K562 (cell line): ENCODE data around the gene PLXNA2. TPM values are rescaled to one million over a fixed set of nuclear protein-coding genes. Genes with fewer than 3 reads are reported as not detected.

Experiments used
- ATAC-seq: fragments of 200-7000 bp; cut with Tn5 transposase; 3 replicates; pipeline ENCODE4 v1.9.1; 2020; ENCODE audit warnings: moderate library complexity
- BruUV-seq: library from RNA; stranded (reverse); fragments of 400-500 nt; replicated peaks from 2 replicates; lab custom pipeline; 2021; lab: Mats Ljungman, UMichigan
- CTCF ChIA-PET: fragments of 300-600 bp; formaldehyde crosslinking; extraction: SDS; loops from one replicate; lab custom pipeline; 2021; ENCODE audit warnings: low intra/inter-chr PET ratio; lab: Yijun Ruan, JAX
- POLR2A ChIA-PET: fragments of 300-600, 350-650 bp; sonication (Branson Sonifier 250); formaldehyde crosslinking; extraction: SDS; loops from one replicate; lab custom pipeline; 2021; ENCODE audit warnings: antibody characterized with exemption, inconsistent platforms; lab: Yijun Ruan, JAX
- DNase-seq, 4 experiments: peaks; one replicate each; pipeline versions ENCODE4 v3.0.0 to v3.0.0-alpha.2; 2011 to 2018; ENCODE audit warnings: low spot score in 3 of 4, mixed read lengths in 3 of 4; ENCODE audit errors: extremely low read depth in 1 of 4
- FAIRE-seq: peaks from 2 replicates; lab custom pipeline; 2011; peaks lifted over from hg19 to GRCh38; lab: Jason Lieb, UNC
- H2AFZ ChIP-seq: 2 replicates; pipeline ENCODE4 v1.6.0; 2011; ENCODE audit warnings: low read depth, low read length, control low read depth, inconsistent platforms
- H3K27ac ChIP-seq: fragments of 200-600 bp; 3 replicates; pipeline ENCODE4 v1.8.0; 2011; ENCODE audit warnings: low read depth, mild to moderate bottlenecking, control low read depth, inconsistent platforms, low read length, moderate library complexity, mixed read lengths; ENCODE audit errors: extremely low read depth
- H3K27me3 ChIP-seq, 2 experiments: fragments of 300-600 bp in 1 of 2; 2 replicates in 1 of 2; 3 replicates in 1 of 2; pipeline versions ENCODE4 v1.6.0 to v1.8.0; 2011; ENCODE audit warnings: inconsistent platforms in 2 of 2, low read length in 2 of 2, mild to moderate bottlenecking in 1 of 2, mixed read lengths in 1 of 2, moderate library complexity in 1 of 2; ENCODE audit not compliant: control insufficient read depth in 2 of 2, insufficient read depth in 2 of 2
- H3K36me3 ChIP-seq: fragments of 300-600 bp; 3 replicates; pipeline ENCODE4 v1.8.0; 2011; ENCODE audit warnings: mild to moderate bottlenecking, low read length, inconsistent platforms; ENCODE audit not compliant: control insufficient read depth, insufficient read depth
- H3K4me1 ChIP-seq, 2 experiments: fragments of 200-600 bp in 1 of 2; replicated peaks in 1 of 2; 2 replicates in 1 of 2; 3 replicates in 1 of 2; pipeline versions ENCODE4 v1.5.1 to v1.8.0; 2011; ENCODE audit warnings: inconsistent platforms in 2 of 2, low read length in 2 of 2, mild to moderate bottlenecking in 1 of 2, mixed read lengths in 1 of 2, moderate library complexity in 1 of 2; ENCODE audit not compliant: control insufficient read depth in 2 of 2, insufficient read depth in 2 of 2
- H3K4me2 ChIP-seq: 2 replicates; pipeline ENCODE4 v1.6.1; 2011; ENCODE audit warnings: low read length, control low read depth, inconsistent platforms, mixed read lengths; ENCODE audit not compliant: insufficient read depth
- H3K4me3 ChIP-seq: fragments of 200-600 bp; sonication (generic), shearing (Covaris generic); 2 replicates; pipeline ENCODE4 v1.5.1; 2016; ENCODE audit warnings: control low read depth, inconsistent platforms
- H3K79me2 ChIP-seq: fragments of 200-600 bp; 3 replicates; pipeline ENCODE4 v1.8.0; 2011; ENCODE audit warnings: low read length, inconsistent platforms; ENCODE audit not compliant: control insufficient read depth, insufficient read depth
- H3K9ac ChIP-seq, 2 experiments: 2 replicates each; pipeline versions ENCODE4 v1.6.0 to v1.6.1; 2011; ENCODE audit warnings: low read depth in 2 of 2, low read length in 2 of 2, control low read depth in 1 of 2, inconsistent platforms in 1 of 2, mild to moderate bottlenecking in 1 of 2, mixed read lengths in 1 of 2; ENCODE audit not compliant: insufficient read depth in 1 of 2
- H3K9me1 ChIP-seq: one replicate; pipeline ENCODE4 v1.6.0; 2011; ENCODE audit warnings: inconsistent platforms, mild to moderate bottlenecking, low read length, moderate library complexity; ENCODE audit not compliant: control insufficient read depth, insufficient read depth
- H3K9me3 ChIP-seq: replicated peaks from 2 replicates; pipeline ENCODE4 v1.5.1; 2011; ENCODE audit warnings: low read depth, low read length, inconsistent platforms; ENCODE audit not compliant: control insufficient read depth, insufficient read depth
- H4K20me1 ChIP-seq: replicated peaks from 2 replicates; pipeline ENCODE4 v1.6.1; 2011; ENCODE audit warnings: low read length, inconsistent platforms, mixed read lengths; ENCODE audit not compliant: control insufficient read depth, insufficient read depth
- MLX ChIP-seq, 2 experiments: fragments of 450-650 bp in 1 of 2; sonication (generic) in 1 of 2; formaldehyde crosslinking; conservative IDR thresholded peaks; 2 replicates each; pipeline versions ENCODE4 v1.4.0 to v1.8.1; 2020 to 2022; ENCODE audit warnings: mild to moderate bottlenecking in 1 of 2, missing genetic modification reagents in 1 of 2
- NCOA1 ChIP-seq: fragments of 450-650 bp; IDR thresholded peaks from 2 replicates; pipeline ENCODE4 v1.6.1; 2016; ENCODE audit warnings: low read depth
- NCOA4 ChIP-seq: fragments of 450-650 bp; IDR thresholded peaks from 2 replicates; pipeline ENCODE4 v1.6.1; 2018; ENCODE audit warnings: mild to moderate bottlenecking; ENCODE audit not compliant: partially characterized antibody
- SIRT6 ChIP-seq: IDR thresholded peaks from one replicate; pipeline ENCODE4 v1.6.1; 2012; ENCODE audit warnings: low read depth, mild to moderate bottlenecking, control low read depth, inconsistent platforms, low read length, moderate library complexity
- SMARCE1 ChIP-seq: fragments of 450-650 bp; IDR thresholded peaks from 2 replicates; pipeline ENCODE4 v1.7.1; 2016; ENCODE audit warnings: mild to moderate bottlenecking
- THAP7 ChIP-seq: fragments of 250-450 bp; sonication (Bioruptor Pico); IDR thresholded peaks from 2 replicates; pipeline ENCODE4 v1.5.0; 2021
- ZNF384 ChIP-seq: IDR thresholded peaks from 2 replicates; pipeline ENCODE4 v1.6.1; 2012; ENCODE audit warnings: low read depth, low read length, improper control_type of control experiment
- ZNF408 ChIP-seq: fragments of 250-450 bp; sonication (Bioruptor Pico); IDR thresholded peaks from 2 replicates; pipeline ENCODE4 v1.4.0; 2020; ENCODE audit warnings: low read depth, mild to moderate bottlenecking, moderate library complexity
- ZNF785 ChIP-seq: fragments of 250-450 bp; sonication (Bioruptor Pico); IDR thresholded peaks from 2 replicates; pipeline ENCODE4 v1.4.0; 2020; ENCODE audit warnings: mild to moderate bottlenecking
- WGBS: fragments of 100-300 bp; shearing (Covaris generic); methylation state at CpG from one replicate; pipeline ENCODE4 v1.1.6; 2016; ENCODE audit warnings: low coverage, mixed read lengths; ENCODE audit not compliant: insufficient coverage; ENCODE audit errors: missing lambda C conversion rate; 5-methylcytosine and 5-hydroxymethylcytosine counted together
- in situ Hi-C: fragments of 300-500 bp; cut with MboI; formaldehyde crosslinking; loops from 4 replicates; pipeline ENCODE4 v1.15.0; 2018; ENCODE audit warnings: inconsistent platforms, mixed read lengths
- intact Hi-C: fragments of 100-400 bp; cut with micrococcal nuclease; formaldehyde crosslinking; loops from 2 replicates; pipeline ENCODE4 v1.14.2; 2022
- polyA plus RNA-seq, 8 experiments: library from polyadenylated mRNA; depleted of rRNA in 4 of 8; stranded (reverse) in 5 of 8; unstranded in 3 of 8; fragments of >200 nt; fragmentation: Nextera tagmentation in 2 of 8; fragmentation: Illumina TruSeq in 1 of 8; extraction: Ambion mirVana in 2 of 8; extraction: Trizol in 1 of 8; gene quantifications; 2 replicates each; pipeline versions ENCODE4 v1.2.1 to v1.2.3, GENCODE V29; 2011 to 2014; ENCODE audit warnings: inconsistent platforms in 1 of 8, missing spikeins in 1 of 8
- total RNA-seq, 7 experiments: library from RNA; depleted of rRNA in 6 of 7; stranded (reverse); fragments of >200 nt in 6 of 7; fragmentation: Illumina TruSeq in 2 of 7; extraction: Trizol in 2 of 7; gene quantifications; 2 replicates each; pipeline versions ENCODE4 v1.2.1 to v1.2.3, GENCODE V29; 2011 to 2021; ENCODE audit warnings: low replicate concordance in 1 of 7
- TF ChIP-seq, protein P1 (sequence below): sonication (generic); formaldehyde crosslinking; IDR thresholded peaks from 2 replicates; pipeline ENCODE4 v1.8.0; 2022; ENCODE audit warnings: mild to moderate bottlenecking, low read depth, missing genetic modification reagents
- TF ChIP-seq, protein P2 (sequence below), 2 experiments: fragments of 450-650 bp; IDR thresholded peaks; 2 replicates each; pipeline ENCODE4 v1.6.1; 2016

Gene PLXNA2
- total and polyA plus RNA-seq, 9 of the 15 experiments (the other 6 are each of a cell fraction or from before 2014, with no cell fraction given) = 0.01 to 1.3 (median 0.32) TPM

GRCh38 chr1:208089149-208089548 is 155.0 kb downstream of the PLXNA2 start:
- CTCF ChIA-PET = no interaction called here
- TF ChIP-seq SIRT6 (no peak), MLX (CRISPR knock-in tag; conservative IDR thresholded peaks at IDR 0.05) (no peak), THAP7 (no peak), NCOA4 (no peak), NCOA1 (no peak), ZNF384 (no peak), ZNF785 (CRISPR knock-in tag) (no peak), SMARCE1 (no peak), ZNF408 (CRISPR knock-in tag) (no peak)
- TF ChIP-seq, protein P1, sequence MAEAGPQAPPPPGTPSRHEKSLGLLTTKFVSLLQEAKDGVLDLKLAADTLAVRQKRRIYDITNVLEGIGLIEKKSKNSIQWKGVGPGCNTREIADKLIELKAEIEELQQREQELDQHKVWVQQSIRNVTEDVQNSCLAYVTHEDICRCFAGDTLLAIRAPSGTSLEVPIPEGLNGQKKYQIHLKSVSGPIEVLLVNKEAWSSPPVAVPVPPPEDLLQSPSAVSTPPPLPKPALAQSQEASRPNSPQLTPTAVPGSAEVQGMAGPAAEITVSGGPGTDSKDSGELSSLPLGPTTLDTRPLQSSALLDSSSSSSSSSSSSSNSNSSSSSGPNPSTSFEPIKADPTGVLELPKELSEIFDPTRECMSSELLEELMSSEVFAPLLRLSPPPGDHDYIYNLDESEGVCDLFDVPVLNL (CRISPR knock-in tag) = no peak
- TF ChIP-seq, protein P2, sequence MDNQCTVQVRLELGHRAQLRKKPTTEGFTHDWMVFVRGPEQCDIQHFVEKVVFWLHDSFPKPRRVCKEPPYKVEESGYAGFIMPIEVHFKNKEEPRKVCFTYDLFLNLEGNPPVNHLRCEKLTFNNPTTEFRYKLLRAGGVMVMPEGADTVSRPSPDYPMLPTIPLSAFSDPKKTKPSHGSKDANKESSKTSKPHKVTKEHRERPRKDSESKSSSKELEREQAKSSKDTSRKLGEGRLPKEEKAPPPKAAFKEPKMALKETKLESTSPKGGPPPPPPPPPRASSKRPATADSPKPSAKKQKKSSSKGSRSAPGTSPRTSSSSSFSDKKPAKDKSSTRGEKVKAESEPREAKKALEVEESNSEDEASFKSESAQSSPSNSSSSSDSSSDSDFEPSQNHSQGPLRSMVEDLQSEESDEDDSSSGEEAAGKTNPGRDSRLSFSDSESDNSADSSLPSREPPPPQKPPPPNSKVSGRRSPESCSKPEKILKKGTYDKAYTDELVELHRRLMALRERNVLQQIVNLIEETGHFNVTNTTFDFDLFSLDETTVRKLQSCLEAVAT (IDR thresholded peaks at IDR 0.05) = no peak
- Histone ChIP-seq H3K4me2 (no peak overlapping the region), H3K9me1 (no peaks in the 10 kb centered on the region), H2AFZ (no peak overlapping the region), H3K27me3 (peaks cover 25 to 48% of the 10 kb centered on the region in 2 experiments), H3K27ac (no peak overlapping the region), H3K9me3 (no peaks in the 10 kb centered on the region), H3K36me3 (no peaks in the 10 kb centered on the region), H3K4me1 (no peaks in the 10 kb centered on the region), H3K9ac (no peak overlapping the region), H4K20me1 (no peaks in the 10 kb centered on the region), H3K79me2 (no peaks in the 10 kb centered on the region), H3K4me3 (no peak overlapping the region)
- intact Hi-C loops = no loop called here
- in situ Hi-C loops = no loop called here
- ATAC-seq (no peak), FAIRE-seq (no peak), DNase-seq (no peak)
- no TSS peak for BruUV-seq
- WGBS = 0% methylated on average over 1 of the region's 1 CpG
- POLR2A ChIA-PET = interaction anchor here (0.7 to 1.2 kb wide), 5 partner anchors 24 to 249 kb away, joined by 3 to 6 read pairs (median 4); no protein-coding TSS in a partner anchor
